ENCODE data around the gene HNRNPK. TPM values are rescaled to one million over a fixed set of nuclear protein-coding genes. Genes with fewer than 3 reads are reported as not detected.

HNRNPK gene
- total RNA-seq, 2 donors from 2014 or later, result 376 to 418 TPM

GRCh38 chr9:83940590-83941303, 39.3 kb downstream of the HNRNPK start:
- ATAC-seq (no peak), DNase-seq (no peak)
- intact Hi-C loops (cut with DNase I, micrococcal nuclease), result no loop called here

GRCh38 chr9:83937861-83938455, 42.1 kb downstream of the HNRNPK start:
- ATAC-seq (peak; percentile 70), DNase-seq (no peak)
- intact Hi-C loops (cut with DNase I, micrococcal nuclease), result loop anchor here in 1 of 2 donors (5.0 kb wide), 2 partner anchors 324 to 379 kb away; no protein-coding TSS in a partner anchor

GRCh38 chr9:83936523-83936922, 43.5 kb downstream of the HNRNPK start:
- intact Hi-C loops (cut with DNase I, micrococcal nuclease), result loop anchor here in 1 of 2 donors (5.0 kb wide), 2 partner anchors 326 to 381 kb away; no protein-coding TSS in a partner anchor
- ATAC-seq, result no peak

GRCh38 chr9:83935276-83935935, 44.6 kb downstream of the HNRNPK start:
- ATAC-seq (peak; percentile 24), DNase-seq (no peak)
- intact Hi-C loops (cut with DNase I, micrococcal nuclease), result loop anchor here in 1 of 2 donors (5.0 kb wide), 2 partner anchors 327 to 382 kb away; no protein-coding TSS in a partner anchor

More at GRCh38 chr9:83936523-83936922, 43.5 kb downstream of the HNRNPK start:
- DNase-seq, result no peak

- DNase-seq, result no peak
- peak; percentile 84 for ATAC-seq
- intact Hi-C loops (cut with DNase I, micrococcal nuclease), result loop anchor here in 1 of 2 donors (5.0 kb wide), 2 partner anchors 328 to 383 kb away; no protein-coding TSS in a partner anchor
Observed at GRCh38 chr9:83934569-83935275, 45.3 kb downstream of the HNRNPK start.

GRCh38 chr9:83933790-83934189, 46.2 kb downstream of the HNRNPK start:
- ATAC-seq (no peak), DNase-seq (no peak)
- intact Hi-C loops (cut with DNase I, micrococcal nuclease), result no loop called here

- DNase-seq (no peak), ATAC-seq (no peak)
- intact Hi-C loops (cut with DNase I, micrococcal nuclease), result no loop called here
Observed at GRCh38 chr9:83932851-83933250, 47.2 kb downstream of the HNRNPK start.

GRCh38 chr9:83932011-83932410, 48.0 kb downstream of the HNRNPK start:
- ATAC-seq, result no peak
- intact Hi-C loops (cut with DNase I, micrococcal nuclease), result no loop called here
- DNase-seq, result no peak

GRCh38 chr9:83930881-83931280, 49.1 kb downstream of the HNRNPK start:
- ATAC-seq, result no peak
- intact Hi-C loops (cut with DNase I, micrococcal nuclease), result no loop called here
- no peak for DNase-seq

- ATAC-seq (no peak), DNase-seq (no peak)
- intact Hi-C loops (cut with DNase I, micrococcal nuclease), result no loop called here
Observed at GRCh38 chr9:83927591-83927990, 52.4 kb downstream of the HNRNPK start.

- DNase-seq, result peak; percentile 98 to 100
- intact Hi-C loops (cut with DNase I, micrococcal nuclease), result no loop called here
- ATAC-seq, result peak; percentile 96
Observed at GRCh38 chr9:83920927-83921707, 58.9 kb downstream of the HNRNPK start, which contains the start of gene KIF27. TSS of gene KIF27 (minus strand) at chr9:83921432. CDS start at chr9:83915591, 5,841 bp downstream.

- ATAC-seq (peak; percentile 64), DNase-seq (peak; percentile 63 to 73)
- intact Hi-C loops (cut with DNase I, micrococcal nuclease), result no loop called here
Observed at GRCh38 chr9:83920469-83920926, 59.5 kb downstream of the HNRNPK start.

GRCh38 chr9:83919111-83919510, 60.9 kb downstream of the HNRNPK start:
- no peak for ATAC-seq
- no peak for DNase-seq
- intact Hi-C loops (cut with DNase I, micrococcal nuclease), result no loop called here

Small RNA genes within 50 kb of the gene (microRNA-seq; reads per million reads assigned to microRNA genes)
- gene MIR7-1, result 109 to 139 reads per million in 2 donors

Other genes with a start within 250 kb of the HNRNPK start
- 1 to 10 TPM; 4.0 TPM for gene GKAP1, start 162.4 kb downstream of the HNRNPK start, total RNA-seq
- gene KIF27, start 58.8 kb downstream of the HNRNPK start, total RNA-seq, result 1 to 10 TPM; 3.2 to 3.3 TPM
- 10 to 100 TPM in 1 of 2 donors, 1 to 10 TPM in 1; 9.4 to 13.1 TPM for gene RMI1, start 590 bp upstream of the HNRNPK start, total RNA-seq